Gastroesophageal sphincter (tissue), 3 donors: ENCODE results near the gene RFTN2.

Experiments
- POLR2A ChIP-seq, 2 donors: fragments of 450-650 bp; IDR thresholded peaks; one replicate each; pipeline ENCODE4 v1.6.1; 2017; ENCODE audit warnings: antibody characterized with exemption in 2 of 2, mild to moderate bottlenecking in 2 of 2, moderate library complexity in 1 of 2
- POLR2AphosphoS5 ChIP-seq: sonication (generic); formaldehyde crosslinking; IDR thresholded peaks from one replicate; pipeline ENCODE4 v1.6.1; 2017; ENCODE audit warnings: antibody characterized with exemption
- TF ChIP-seq, protein P1 (sequence below), 4 experiments: fragments of 200-600 bp in 2 of 4; fragments of 450-650 bp in 2 of 4; sonication (generic) in 1 of 4; IDR thresholded peaks; one replicate each; pipeline ENCODE4 v1.5.1; 2017 to 2019; ENCODE audit warnings: antibody characterized with exemption in 4 of 4, mild to moderate bottlenecking in 2 of 4, moderate library complexity in 2 of 4

DNA sequence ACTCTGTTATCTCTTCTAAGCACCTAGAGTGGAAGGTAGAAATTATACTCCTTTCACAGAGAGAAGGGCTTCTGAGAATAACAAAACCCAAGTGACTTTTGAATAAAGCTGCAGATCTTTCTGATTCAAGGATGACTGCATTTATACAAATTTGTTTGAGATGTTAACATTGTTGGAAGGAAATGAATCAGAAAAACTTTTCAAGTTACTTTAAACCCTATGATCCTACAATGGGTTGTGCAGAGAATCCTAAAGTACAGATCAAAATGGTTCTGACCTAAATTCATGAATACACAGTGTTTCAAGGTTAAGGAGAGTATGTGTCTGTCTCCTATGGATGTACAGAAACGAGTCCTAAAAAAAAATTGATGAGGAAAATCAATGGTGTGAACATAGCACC lies 1.8 kb downstream of the RFTN2 start:
- TF ChIP-seq, protein P1, sequence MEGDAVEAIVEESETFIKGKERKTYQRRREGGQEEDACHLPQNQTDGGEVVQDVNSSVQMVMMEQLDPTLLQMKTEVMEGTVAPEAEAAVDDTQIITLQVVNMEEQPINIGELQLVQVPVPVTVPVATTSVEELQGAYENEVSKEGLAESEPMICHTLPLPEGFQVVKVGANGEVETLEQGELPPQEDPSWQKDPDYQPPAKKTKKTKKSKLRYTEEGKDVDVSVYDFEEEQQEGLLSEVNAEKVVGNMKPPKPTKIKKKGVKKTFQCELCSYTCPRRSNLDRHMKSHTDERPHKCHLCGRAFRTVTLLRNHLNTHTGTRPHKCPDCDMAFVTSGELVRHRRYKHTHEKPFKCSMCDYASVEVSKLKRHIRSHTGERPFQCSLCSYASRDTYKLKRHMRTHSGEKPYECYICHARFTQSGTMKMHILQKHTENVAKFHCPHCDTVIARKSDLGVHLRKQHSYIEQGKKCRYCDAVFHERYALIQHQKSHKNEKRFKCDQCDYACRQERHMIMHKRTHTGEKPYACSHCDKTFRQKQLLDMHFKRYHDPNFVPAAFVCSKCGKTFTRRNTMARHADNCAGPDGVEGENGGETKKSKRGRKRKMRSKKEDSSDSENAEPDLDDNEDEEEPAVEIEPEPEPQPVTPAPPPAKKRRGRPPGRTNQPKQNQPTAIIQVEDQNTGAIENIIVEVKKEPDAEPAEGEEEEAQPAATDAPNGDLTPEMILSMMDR (IDR thresholded peaks at IDR 0.05) = no peak
- TF ChIP-seq POLR2AphosphoS5 = no peak
- TF ChIP-seq POLR2A (IDR thresholded peaks at IDR 0.05) = no peak
